Measurements from ENCODE around the gene RAD51.

GRCh38 chr15:40750885-40751284 is 55.9 kb downstream of the RAD51 start:
- TF ChIP-seq, protein P1, sequence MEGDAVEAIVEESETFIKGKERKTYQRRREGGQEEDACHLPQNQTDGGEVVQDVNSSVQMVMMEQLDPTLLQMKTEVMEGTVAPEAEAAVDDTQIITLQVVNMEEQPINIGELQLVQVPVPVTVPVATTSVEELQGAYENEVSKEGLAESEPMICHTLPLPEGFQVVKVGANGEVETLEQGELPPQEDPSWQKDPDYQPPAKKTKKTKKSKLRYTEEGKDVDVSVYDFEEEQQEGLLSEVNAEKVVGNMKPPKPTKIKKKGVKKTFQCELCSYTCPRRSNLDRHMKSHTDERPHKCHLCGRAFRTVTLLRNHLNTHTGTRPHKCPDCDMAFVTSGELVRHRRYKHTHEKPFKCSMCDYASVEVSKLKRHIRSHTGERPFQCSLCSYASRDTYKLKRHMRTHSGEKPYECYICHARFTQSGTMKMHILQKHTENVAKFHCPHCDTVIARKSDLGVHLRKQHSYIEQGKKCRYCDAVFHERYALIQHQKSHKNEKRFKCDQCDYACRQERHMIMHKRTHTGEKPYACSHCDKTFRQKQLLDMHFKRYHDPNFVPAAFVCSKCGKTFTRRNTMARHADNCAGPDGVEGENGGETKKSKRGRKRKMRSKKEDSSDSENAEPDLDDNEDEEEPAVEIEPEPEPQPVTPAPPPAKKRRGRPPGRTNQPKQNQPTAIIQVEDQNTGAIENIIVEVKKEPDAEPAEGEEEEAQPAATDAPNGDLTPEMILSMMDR (IDR thresholded peaks at IDR 0.05; ENCODE audit: low read length): no peak
- no peak for TF ChIP-seq EZH2 (optimal IDR thresholded peaks at IDR 0.05; ENCODE audit: low read depth, low read length)

Data from MM.1S (cell line).